Esophagus muscularis mucosa (tissue), 4 donors: ENCODE measurements around the gene OR2T27.
"Not testable (repeated sequence)": the region's sequence is repeated elsewhere in the genome, so short reads cannot be mapped to it uniquely, and the experiment has no call there.

Experiments used
- CTCF ChIP-seq, 3 experiments: fragments of 200-600 bp in 2 of 3; fragments of 450-650 bp in 1 of 3; sonication (generic) in 2 of 3; IDR thresholded peaks; one replicate each; pipeline ENCODE4 v1.5.1; 2017 to 2019; ENCODE audit warnings: antibody characterized with exemption in 3 of 3, mild to moderate bottlenecking in 2 of 3, moderate library complexity in 1 of 3
- EP300 ChIP-seq: sonication (generic); formaldehyde crosslinking; IDR thresholded peaks from one replicate; pipeline ENCODE4 v1.6.1; 2017; ENCODE audit warnings: antibody characterized with exemption
- POLR2A ChIP-seq: fragments of 450-650 bp; IDR thresholded peaks from one replicate; pipeline ENCODE4 v1.6.1; 2017; ENCODE audit warnings: antibody characterized with exemption, moderate library complexity, mild to moderate bottlenecking, low read depth

GRCh38 chr1:248655354-248655753 is at the start of gene OR2T27:
- TF ChIP-seq CTCF (IDR thresholded peaks at IDR 0.05); POLR2A; EP300: not testable (repeated sequence)
